GM23338 (cell line): Measurements from ENCODE around the gene SCIMP.
"Not testable (repeated sequence)": the region's sequence is repeated elsewhere in the genome, so short reads cannot be mapped to it uniquely, and the experiment has no call there.

Experiments used
- CREB1 ChIP-seq: fragments of 250-450 bp; sonication (Bioruptor Pico); IDR thresholded peaks from 2 replicates; pipeline ENCODE4 v1.5.0; 2020; ENCODE audit warnings: low read depth, mild to moderate bottlenecking, moderate library complexity
- EZH2 ChIP-seq: fragments of 200-600 bp; sonication (generic); IDR thresholded peaks from one replicate; pipeline ENCODE4 v1.8.0; 2017; ENCODE audit warnings: antibody characterized with exemption, mild to moderate bottlenecking, low read depth; ENCODE audit not compliant: unreplicated experiment
- EZH2phosphoT487 ChIP-seq: fragments of 200-600 bp; sonication (generic); IDR thresholded peaks from one replicate; pipeline ENCODE4 v1.8.1; 2018; ENCODE audit warnings: antibody characterized with exemption; ENCODE audit not compliant: unreplicated experiment
- JUNB ChIP-seq: IDR thresholded peaks from one replicate; pipeline ENCODE4 v1.6.1; 2016; ENCODE audit warnings: antibody characterized with exemption; ENCODE audit not compliant: unreplicated experiment
- NANOG ChIP-seq: IDR thresholded peaks from 2 replicates; pipeline ENCODE4 v1.6.1; 2016; ENCODE audit warnings: antibody characterized with exemption, borderline replicate concordance
- POLR2AphosphoS5 ChIP-seq: IDR thresholded peaks from 2 replicates; pipeline ENCODE4 v1.6.1; 2016; ENCODE audit warnings: antibody characterized with exemption, low read depth
- STAT1 ChIP-seq: IDR thresholded peaks from one replicate; pipeline ENCODE4 v1.6.1; 2016; ENCODE audit warnings: antibody characterized with exemption; ENCODE audit not compliant: unreplicated experiment
- ZNF114 ChIP-seq: fragments of 250-450 bp; sonication (Bioruptor Pico); IDR thresholded peaks from 2 replicates; pipeline ENCODE4 v1.5.0; 2020; ENCODE audit warnings: mild to moderate bottlenecking, moderate library complexity
- ZNF331 ChIP-seq: fragments of 250-450 bp; sonication (Bioruptor Pico); IDR thresholded peaks from 2 replicates; pipeline ENCODE4 v1.5.0; 2020; ENCODE audit warnings: low read depth, mild to moderate bottlenecking, moderate library complexity
- TF ChIP-seq, protein P1 (sequence below), 2 experiments: fragments of 200-600 bp in 1 of 2; sonication (generic) in 1 of 2; conservative IDR thresholded peaks; 2 replicates each; pipeline versions ENCODE4 v1.5.1 to v1.6.1; 2016 to 2017; ENCODE audit warnings: antibody characterized with exemption in 2 of 2, low read depth in 2 of 2, mild to moderate bottlenecking in 2 of 2, moderate library complexity in 1 of 2
- TF ChIP-seq, protein P2 (sequence below): IDR thresholded peaks from one replicate; pipeline ENCODE4 v1.6.1; 2018; ENCODE audit warnings: antibody characterized with exemption; ENCODE audit not compliant: unreplicated experiment
- TF ChIP-seq, protein P3 (sequence below): IDR thresholded peaks from 2 replicates; pipeline ENCODE4 v1.6.1; 2016; ENCODE audit warnings: antibody characterized with exemption
- TF ChIP-seq, protein P4 (sequence below): fragments of 250-450 bp; sonication (Bioruptor Pico); IDR thresholded peaks from 2 replicates; pipeline ENCODE4 v1.5.0; 2020; ENCODE audit warnings: mild to moderate bottlenecking, moderate library complexity

DNA sequence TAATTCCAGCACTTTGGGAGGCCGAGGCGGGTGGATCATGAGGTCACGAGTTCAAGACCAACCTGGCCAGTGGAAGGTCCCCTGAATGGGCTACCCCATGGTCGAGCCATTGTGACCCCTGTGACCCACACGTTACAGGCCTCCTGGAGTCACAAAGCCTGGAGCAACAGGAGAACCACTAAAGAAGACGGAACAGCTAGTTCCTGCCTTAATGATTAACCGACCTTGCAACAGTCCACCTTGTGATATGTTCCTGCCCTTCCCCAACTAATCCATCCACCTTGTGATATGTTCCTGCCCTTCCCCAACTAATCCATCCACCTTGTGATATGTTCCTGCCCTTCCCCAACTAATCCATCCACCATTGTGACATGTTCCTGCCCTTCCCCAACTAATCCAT is 5.1 kb upstream of the SCIMP start:
- TF ChIP-seq, protein P1, sequence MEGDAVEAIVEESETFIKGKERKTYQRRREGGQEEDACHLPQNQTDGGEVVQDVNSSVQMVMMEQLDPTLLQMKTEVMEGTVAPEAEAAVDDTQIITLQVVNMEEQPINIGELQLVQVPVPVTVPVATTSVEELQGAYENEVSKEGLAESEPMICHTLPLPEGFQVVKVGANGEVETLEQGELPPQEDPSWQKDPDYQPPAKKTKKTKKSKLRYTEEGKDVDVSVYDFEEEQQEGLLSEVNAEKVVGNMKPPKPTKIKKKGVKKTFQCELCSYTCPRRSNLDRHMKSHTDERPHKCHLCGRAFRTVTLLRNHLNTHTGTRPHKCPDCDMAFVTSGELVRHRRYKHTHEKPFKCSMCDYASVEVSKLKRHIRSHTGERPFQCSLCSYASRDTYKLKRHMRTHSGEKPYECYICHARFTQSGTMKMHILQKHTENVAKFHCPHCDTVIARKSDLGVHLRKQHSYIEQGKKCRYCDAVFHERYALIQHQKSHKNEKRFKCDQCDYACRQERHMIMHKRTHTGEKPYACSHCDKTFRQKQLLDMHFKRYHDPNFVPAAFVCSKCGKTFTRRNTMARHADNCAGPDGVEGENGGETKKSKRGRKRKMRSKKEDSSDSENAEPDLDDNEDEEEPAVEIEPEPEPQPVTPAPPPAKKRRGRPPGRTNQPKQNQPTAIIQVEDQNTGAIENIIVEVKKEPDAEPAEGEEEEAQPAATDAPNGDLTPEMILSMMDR (conservative IDR thresholded peaks at IDR 0.05; ENCODE audit: low read depth in 2 of 2), result not testable (repeated sequence)
- not testable (repeated sequence) for TF ChIP-seq STAT1; EZH2; EZH2phosphoT487; POLR2AphosphoS5; JUNB; CREB1 (CRISPR knock-in tag); ZNF331 (CRISPR knock-in tag); NANOG; ZNF114 (CRISPR knock-in tag)
- TF ChIP-seq, protein P2, sequence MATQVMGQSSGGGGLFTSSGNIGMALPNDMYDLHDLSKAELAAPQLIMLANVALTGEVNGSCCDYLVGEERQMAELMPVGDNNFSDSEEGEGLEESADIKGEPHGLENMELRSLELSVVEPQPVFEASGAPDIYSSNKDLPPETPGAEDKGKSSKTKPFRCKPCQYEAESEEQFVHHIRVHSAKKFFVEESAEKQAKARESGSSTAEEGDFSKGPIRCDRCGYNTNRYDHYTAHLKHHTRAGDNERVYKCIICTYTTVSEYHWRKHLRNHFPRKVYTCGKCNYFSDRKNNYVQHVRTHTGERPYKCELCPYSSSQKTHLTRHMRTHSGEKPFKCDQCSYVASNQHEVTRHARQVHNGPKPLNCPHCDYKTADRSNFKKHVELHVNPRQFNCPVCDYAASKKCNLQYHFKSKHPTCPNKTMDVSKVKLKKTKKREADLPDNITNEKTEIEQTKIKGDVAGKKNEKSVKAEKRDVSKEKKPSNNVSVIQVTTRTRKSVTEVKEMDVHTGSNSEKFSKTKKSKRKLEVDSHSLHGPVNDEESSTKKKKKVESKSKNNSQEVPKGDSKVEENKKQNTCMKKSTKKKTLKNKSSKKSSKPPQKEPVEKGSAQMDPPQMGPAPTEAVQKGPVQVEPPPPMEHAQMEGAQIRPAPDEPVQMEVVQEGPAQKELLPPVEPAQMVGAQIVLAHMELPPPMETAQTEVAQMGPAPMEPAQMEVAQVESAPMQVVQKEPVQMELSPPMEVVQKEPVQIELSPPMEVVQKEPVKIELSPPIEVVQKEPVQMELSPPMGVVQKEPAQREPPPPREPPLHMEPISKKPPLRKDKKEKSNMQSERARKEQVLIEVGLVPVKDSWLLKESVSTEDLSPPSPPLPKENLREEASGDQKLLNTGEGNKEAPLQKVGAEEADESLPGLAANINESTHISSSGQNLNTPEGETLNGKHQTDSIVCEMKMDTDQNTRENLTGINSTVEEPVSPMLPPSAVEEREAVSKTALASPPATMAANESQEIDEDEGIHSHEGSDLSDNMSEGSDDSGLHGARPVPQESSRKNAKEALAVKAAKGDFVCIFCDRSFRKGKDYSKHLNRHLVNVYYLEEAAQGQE, result not testable (repeated sequence)
- TF ChIP-seq, protein P3, sequence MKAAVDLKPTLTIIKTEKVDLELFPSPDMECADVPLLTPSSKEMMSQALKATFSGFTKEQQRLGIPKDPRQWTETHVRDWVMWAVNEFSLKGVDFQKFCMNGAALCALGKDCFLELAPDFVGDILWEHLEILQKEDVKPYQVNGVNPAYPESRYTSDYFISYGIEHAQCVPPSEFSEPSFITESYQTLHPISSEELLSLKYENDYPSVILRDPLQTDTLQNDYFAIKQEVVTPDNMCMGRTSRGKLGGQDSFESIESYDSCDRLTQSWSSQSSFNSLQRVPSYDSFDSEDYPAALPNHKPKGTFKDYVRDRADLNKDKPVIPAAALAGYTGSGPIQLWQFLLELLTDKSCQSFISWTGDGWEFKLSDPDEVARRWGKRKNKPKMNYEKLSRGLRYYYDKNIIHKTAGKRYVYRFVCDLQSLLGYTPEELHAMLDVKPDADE, result not testable (repeated sequence)
- TF ChIP-seq, protein P4, sequence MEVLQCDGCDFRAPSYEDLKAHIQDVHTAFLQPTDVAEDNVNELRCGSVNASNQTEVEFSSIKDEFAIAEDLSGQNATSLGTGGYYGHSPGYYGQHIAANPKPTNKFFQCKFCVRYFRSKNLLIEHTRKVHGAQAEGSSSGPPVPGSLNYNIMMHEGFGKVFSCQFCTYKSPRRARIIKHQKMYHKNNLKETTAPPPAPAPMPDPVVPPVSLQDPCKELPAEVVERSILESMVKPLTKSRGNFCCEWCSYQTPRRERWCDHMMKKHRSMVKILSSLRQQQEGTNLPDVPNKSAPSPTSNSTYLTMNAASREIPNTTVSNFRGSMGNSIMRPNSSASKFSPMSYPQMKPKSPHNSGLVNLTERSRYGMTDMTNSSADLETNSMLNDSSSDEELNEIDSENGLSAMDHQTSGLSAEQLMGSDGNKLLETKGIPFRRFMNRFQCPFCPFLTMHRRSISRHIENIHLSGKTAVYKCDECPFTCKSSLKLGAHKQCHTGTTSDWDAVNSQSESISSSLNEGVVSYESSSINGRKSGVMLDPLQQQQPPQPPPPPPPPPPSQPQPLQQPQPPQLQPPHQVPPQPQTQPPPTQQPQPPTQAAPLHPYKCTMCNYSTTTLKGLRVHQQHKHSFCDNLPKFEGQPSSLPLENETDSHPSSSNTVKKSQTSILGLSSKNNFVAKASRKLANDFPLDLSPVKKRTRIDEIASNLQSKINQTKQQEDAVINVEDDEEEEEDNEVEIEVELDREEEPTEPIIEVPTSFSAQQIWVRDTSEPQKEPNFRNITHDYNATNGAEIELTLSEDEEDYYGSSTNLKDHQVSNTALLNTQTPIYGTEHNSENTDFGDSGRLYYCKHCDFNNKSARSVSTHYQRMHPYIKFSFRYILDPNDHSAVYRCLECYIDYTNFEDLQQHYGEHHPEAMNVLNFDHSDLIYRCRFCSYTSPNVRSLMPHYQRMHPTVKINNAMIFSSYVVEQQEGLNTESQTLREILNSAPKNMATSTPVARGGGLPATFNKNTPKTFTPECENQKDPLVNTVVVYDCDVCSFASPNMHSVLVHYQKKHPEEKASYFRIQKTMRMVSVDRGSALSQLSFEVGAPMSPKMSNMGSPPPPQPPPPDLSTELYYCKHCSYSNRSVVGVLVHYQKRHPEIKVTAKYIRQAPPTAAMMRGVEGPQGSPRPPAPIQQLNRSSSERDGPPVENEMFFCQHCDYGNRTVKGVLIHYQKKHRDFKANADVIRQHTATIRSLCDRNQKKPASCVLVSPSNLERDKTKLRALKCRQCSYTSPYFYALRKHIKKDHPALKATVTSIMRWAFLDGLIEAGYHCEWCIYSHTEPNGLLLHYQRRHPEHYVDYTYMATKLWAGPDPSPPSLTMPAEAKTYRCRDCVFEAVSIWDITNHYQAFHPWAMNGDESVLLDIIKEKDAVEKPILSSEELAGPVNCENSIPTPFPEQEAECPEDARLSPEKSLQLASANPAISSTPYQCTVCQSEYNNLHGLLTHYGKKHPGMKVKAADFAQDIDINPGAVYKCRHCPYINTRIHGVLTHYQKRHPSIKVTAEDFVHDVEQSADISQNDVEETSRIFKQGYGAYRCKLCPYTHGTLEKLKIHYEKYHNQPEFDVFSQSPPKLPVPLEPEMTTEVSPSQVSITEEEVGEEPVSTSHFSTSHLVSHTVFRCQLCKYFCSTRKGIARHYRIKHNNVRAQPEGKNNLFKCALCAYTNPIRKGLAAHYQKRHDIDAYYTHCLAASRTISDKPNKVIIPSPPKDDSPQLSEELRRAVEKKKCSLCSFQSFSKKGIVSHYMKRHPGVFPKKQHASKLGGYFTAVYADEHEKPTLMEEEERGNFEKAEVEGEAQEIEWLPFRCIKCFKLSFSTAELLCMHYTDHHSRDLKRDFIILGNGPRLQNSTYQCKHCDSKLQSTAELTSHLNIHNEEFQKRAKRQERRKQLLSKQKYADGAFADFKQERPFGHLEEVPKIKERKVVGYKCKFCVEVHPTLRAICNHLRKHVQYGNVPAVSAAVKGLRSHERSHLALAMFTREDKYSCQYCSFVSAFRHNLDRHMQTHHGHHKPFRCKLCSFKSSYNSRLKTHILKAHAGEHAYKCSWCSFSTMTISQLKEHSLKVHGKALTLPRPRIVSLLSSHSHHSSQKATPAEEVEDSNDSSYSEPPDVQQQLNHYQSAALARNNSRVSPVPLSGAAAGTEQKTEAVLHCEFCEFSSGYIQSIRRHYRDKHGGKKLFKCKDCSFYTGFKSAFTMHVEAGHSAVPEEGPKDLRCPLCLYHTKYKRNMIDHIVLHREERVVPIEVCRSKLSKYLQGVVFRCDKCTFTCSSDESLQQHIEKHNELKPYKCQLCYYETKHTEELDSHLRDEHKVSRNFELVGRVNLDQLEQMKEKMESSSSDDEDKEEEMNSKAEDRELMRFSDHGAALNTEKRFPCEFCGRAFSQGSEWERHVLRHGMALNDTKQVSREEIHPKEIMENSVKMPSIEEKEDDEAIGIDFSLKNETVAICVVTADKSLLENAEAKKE (CRISPR knock-in tag), result not testable (repeated sequence)
